Neural cell (in vitro differentiated cells): ENCODE data around the gene ADARB2. TPM values are rescaled to one million over a fixed set of nuclear protein-coding genes. Genes with fewer than 3 reads are reported as not detected.

ENCODE experiments used
- H2AFZ ChIP-seq: fragments of 200-600, 300-800 bp; sonication (generic), shearing (Covaris generic); 2 replicates; pipeline ENCODE4 v1.6.0; 2014; ENCODE audit warnings: low read depth, mild to moderate bottlenecking, antibody characterized with exemption, low read length, moderate library complexity
- H3F3A ChIP-seq: fragments of 200-600 bp; shearing (Covaris generic); 2 replicates; pipeline ENCODE4 v1.6.1; 2016; ENCODE audit warnings: mild to moderate bottlenecking, moderate library complexity, mixed read lengths, antibody characterized with exemption, low read length; ENCODE audit not compliant: insufficient read depth, poor library complexity, severe bottlenecking
- H3K27ac ChIP-seq: fragments of 200-600, 300-800 bp; sonication (generic), shearing (Covaris generic); 2 replicates; pipeline ENCODE4 v1.5.1; 2014; ENCODE audit warnings: mild to moderate bottlenecking, low read length, moderate library complexity
- H3K27me3 ChIP-seq: fragments of 300-800, 200-600 bp; sonication (generic), shearing (Covaris generic); 2 replicates; pipeline ENCODE4 v1.6.0; 2014; ENCODE audit warnings: mild to moderate bottlenecking, low read depth, low read length, moderate library complexity; ENCODE audit not compliant: insufficient read depth
- H3K36me3 ChIP-seq: fragments of 300-800, 200-600 bp; sonication (generic), shearing (Covaris generic); 2 replicates; pipeline ENCODE4 v1.5.1; 2014; ENCODE audit warnings: mild to moderate bottlenecking, antibody characterized with exemption, low read length, moderate library complexity; ENCODE audit not compliant: insufficient read depth
- H3K4me2 ChIP-seq: fragments of 300-800, 200-600 bp; sonication (generic), shearing (Covaris generic); 2 replicates; pipeline ENCODE4 v1.6.0; 2014; ENCODE audit warnings: mild to moderate bottlenecking, low read length
- H3K4me3 ChIP-seq: fragments of 300-800, 200-600 bp; sonication (generic), shearing (Covaris generic); 2 replicates; pipeline ENCODE4 v1.5.1; 2014; ENCODE audit warnings: mild to moderate bottlenecking, low read length, moderate library complexity
- H3K79me2 ChIP-seq: fragments of 200-600 bp; shearing (Covaris generic); replicated peaks from 2 replicates; pipeline ENCODE4 v1.6.0; 2014; ENCODE audit warnings: mild to moderate bottlenecking, low read length, moderate library complexity; ENCODE audit not compliant: insufficient read depth
- H3K9ac ChIP-seq: fragments of 300-800, 200-600 bp; sonication (generic), shearing (Covaris generic); 2 replicates; pipeline ENCODE4 v1.6.1; 2016; ENCODE audit warnings: mild to moderate bottlenecking, low read length, mixed read lengths
- H3K9me2 ChIP-seq: fragments of 200-600 bp; shearing (Covaris generic); 2 replicates; pipeline ENCODE4 v1.6.1; 2016; ENCODE audit warnings: mild to moderate bottlenecking, low read length, mixed read lengths; ENCODE audit not compliant: insufficient read depth
- H3K9me3 ChIP-seq: fragments of 200-600, 300-800 bp; sonication (generic), shearing (Covaris generic); 2 replicates; pipeline ENCODE4 v1.6.1; 2016; ENCODE audit warnings: mild to moderate bottlenecking, mixed run types, low read length, moderate library complexity, mixed read lengths
- H4K20me1 ChIP-seq: fragments of 200-600 bp; shearing (Covaris generic); 2 replicates; pipeline ENCODE4 v1.6.1; 2016; ENCODE audit warnings: mild to moderate bottlenecking, mixed run types; ENCODE audit not compliant: insufficient read depth
- CTCF ChIP-seq: fragments of 450-650 bp; IDR thresholded peaks from 2 replicates; pipeline ENCODE4 v1.5.1; 2014; ENCODE audit warnings: antibody characterized with exemption, mild to moderate bottlenecking, moderate library complexity; ENCODE audit not compliant: poor library complexity, severe bottlenecking
- EP300 ChIP-seq: fragments of 450-650 bp; conservative IDR thresholded peaks from 2 replicates; pipeline ENCODE4 v1.6.1; 2014; ENCODE audit warnings: antibody characterized with exemption, mild to moderate bottlenecking, moderate library complexity; ENCODE audit not compliant: poor library complexity, severe bottlenecking
- EZH2 ChIP-seq: fragments of 200-600, 300-800 bp; shearing (Covaris generic), sonication (generic); IDR thresholded peaks from 2 replicates; pipeline ENCODE4 v1.6.1; 2014; ENCODE audit warnings: antibody characterized with exemption, low read length, borderline replicate concordance, mild to moderate bottlenecking; ENCODE audit not compliant: insufficient read depth, poor library complexity, severe bottlenecking
- MXI1 ChIP-seq: fragments of 450-650 bp; conservative IDR thresholded peaks from 2 replicates; pipeline ENCODE4 v1.6.1; 2014; ENCODE audit warnings: antibody characterized with exemption, mild to moderate bottlenecking; ENCODE audit not compliant: poor library complexity, severe bottlenecking
- POLR2AphosphoS5 ChIP-seq: IDR thresholded peaks from 2 replicates; pipeline ENCODE4 v1.6.1; 2012
- RAD21 ChIP-seq: fragments of 450-650 bp; conservative IDR thresholded peaks from 2 replicates; pipeline ENCODE4 v1.6.1; 2014; ENCODE audit warnings: antibody characterized with exemption, mild to moderate bottlenecking, moderate library complexity
- REST ChIP-seq: IDR thresholded peaks from 2 replicates; pipeline ENCODE4 v1.6.1; 2012; ENCODE audit warnings: borderline replicate concordance
- SMC3 ChIP-seq: fragments of 450-650 bp; conservative IDR thresholded peaks from 2 replicates; pipeline ENCODE4 v1.6.1; 2014; ENCODE audit warnings: antibody characterized with exemption, mild to moderate bottlenecking, moderate library complexity; ENCODE audit not compliant: poor library complexity
- TAF1 ChIP-seq: IDR thresholded peaks from 2 replicates; pipeline ENCODE4 v1.6.1; 2012; ENCODE audit warnings: low read depth
- polyA plus RNA-seq: library from polyadenylated mRNA; depleted of rRNA; stranded (reverse); fragments of >200 nt; gene quantifications from 2 replicates; pipeline ENCODE4 v1.2.3, GENCODE V29; 2014

The ADARB2 gene
- polyA plus RNA-seq, 1 donor from 2014 or later = 3.6 TPM

GRCh38 chr10:1698185-1698584, 39.1 kb downstream of the ADARB2 start:
- H3K36me3 ChIP-seq = no peaks in the 10 kb centered on the region
- H3K4me3 ChIP-seq = no peak overlapping the region
- no peak overlapping the region for H3K27ac ChIP-seq
- H3K9ac ChIP-seq = no peak overlapping the region
- no peak overlapping the region for H2AFZ ChIP-seq
- no peaks in the 10 kb centered on the region for H3F3A ChIP-seq
- H3K79me2 ChIP-seq = no peaks in the 10 kb centered on the region
- TF ChIP-seq EZH2 (no peak), MXI1 (no peak), POLR2AphosphoS5 (no peak), REST (no peak), TAF1 (no peak), CTCF (no peak), SMC3 (no peak), EP300 (no peak), RAD21 (no peak)
- no peak overlapping the region for H3K4me2 ChIP-seq
- H3K9me2 ChIP-seq = no peaks in the 10 kb centered on the region
- no peaks in the 10 kb centered on the region for H3K27me3 ChIP-seq
- H3K9me3 ChIP-seq = no peaks in the 10 kb centered on the region
- no peaks in the 10 kb centered on the region for H4K20me1 ChIP-seq

GRCh38 chr10:1696106-1696505, 41.2 kb downstream of the ADARB2 start:
- Histone ChIP-seq H3K4me2 (no peak overlapping the region), H3F3A (no peaks in the 10 kb centered on the region), H3K27me3 (no peaks in the 10 kb centered on the region), H3K79me2 (no peaks in the 10 kb centered on the region), H3K4me3 (no peak overlapping the region), H3K9me3 (no peaks in the 10 kb centered on the region), H4K20me1 (no peaks in the 10 kb centered on the region), H3K36me3 (no peaks in the 10 kb centered on the region), H2AFZ (no peak overlapping the region), H3K27ac (no peak overlapping the region), H3K9me2 (no peaks in the 10 kb centered on the region), H3K9ac (no peak overlapping the region)
- TF ChIP-seq REST (no peak), POLR2AphosphoS5 (no peak), TAF1 (no peak), MXI1 (no peak), RAD21 (no peak), SMC3 (no peak), EZH2 (no peak), EP300 (no peak)
